Stimulated activated CD8-positive, alpha-beta memory T cell treated with anti-CD3 and anti-CD28 coated beads, Interleukin-15, amount 100 ng/mL, for 1 hour (primary cell): ENCODE results near the gene DNAJB7.
"Not testable (repeated sequence)": the region's sequence is repeated elsewhere in the genome, so short reads cannot be mapped to it uniquely, and the experiment has no call there.

ENCODE experiments used
- DNase-seq: peaks from one replicate; pipeline ENCODE4 v3.0.0-alpha.2; 2020; ENCODE audit warnings: low read depth

Gene DNAJB7

DNA sequence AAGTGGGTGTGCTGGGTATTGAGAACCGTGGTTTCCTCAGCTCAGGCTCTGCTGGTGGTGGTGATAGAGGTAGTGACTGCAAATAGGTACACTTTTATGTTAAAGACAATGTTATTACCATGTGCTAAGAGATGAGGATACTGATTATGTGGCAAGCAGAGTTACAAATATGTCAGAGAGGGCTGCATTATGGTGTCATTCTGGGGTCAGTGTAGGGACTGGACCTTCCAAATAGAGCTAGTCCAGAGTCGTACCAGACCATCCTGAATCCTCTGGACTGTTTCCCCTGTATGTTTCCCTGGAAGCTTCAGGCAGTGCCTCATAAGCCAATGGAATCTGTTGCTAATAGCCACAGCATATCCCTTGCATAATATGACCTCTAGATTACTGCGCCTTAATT, at the start of gene DNAJB7:
Gene DNAJB7 (minus strand): TSS at position 101 of the 400 bp plus-strand sequence. CDS start 119 bp downstream, outside the sequence.
- no peak for DNase-seq

- no peak for DNase-seq
These were observed 47.0 kb upstream of the DNAJB7 start for GRCh38 chr22:40908895-40909294.

- DNase-seq: no peak
These were observed 42.2 kb upstream of the DNAJB7 start for GRCh38 chr22:40904101-40904500.

- no peak for DNase-seq
These were observed 37.0 kb upstream of the DNAJB7 start for GRCh38 chr22:40898850-40899357.

DNA sequence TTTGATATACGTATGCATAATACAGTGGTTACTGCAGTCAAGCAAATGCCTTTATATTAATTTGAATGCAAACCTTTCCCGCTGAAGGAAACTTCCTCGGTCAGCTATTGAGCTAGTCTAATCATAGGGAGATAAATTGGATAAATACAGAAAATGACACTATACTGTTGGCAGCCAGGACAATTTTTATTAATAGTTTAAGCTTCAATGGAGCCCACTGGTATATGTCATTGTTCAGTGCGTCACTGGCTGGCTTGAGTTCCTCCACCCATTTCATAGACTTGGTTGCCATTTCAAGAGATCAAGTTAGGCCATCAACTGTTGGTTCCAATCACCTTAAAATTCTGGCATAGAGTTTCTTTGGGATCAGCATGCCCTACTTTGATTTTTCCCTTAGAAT, 32.5 kb upstream of the DNAJB7 start:
- DNase-seq: no peak

DNA sequence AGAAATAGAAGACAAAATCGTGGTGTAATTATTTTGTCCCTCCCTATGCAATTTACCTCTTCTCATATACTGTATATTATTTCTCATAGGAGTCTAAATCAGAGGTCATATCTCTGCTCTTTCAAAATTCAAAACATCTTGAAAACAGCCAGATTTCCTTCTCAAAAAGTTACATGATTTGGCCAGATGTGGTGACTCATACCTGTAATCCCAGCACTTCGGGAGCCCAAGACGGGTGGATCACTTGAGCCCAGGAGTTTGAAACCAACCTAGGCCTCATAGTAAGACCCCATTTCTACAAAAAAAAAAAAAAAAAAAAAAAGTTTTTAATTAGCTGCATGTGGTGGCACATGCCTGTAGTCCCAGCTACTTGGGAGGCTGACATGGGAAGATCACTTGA, 29.0 kb upstream of the DNAJB7 start:
- DNase-seq: no peak

GRCh38 chr22:40889116-40889515, 27.2 kb upstream of the DNAJB7 start:
- DNase-seq: no peak

DNA sequence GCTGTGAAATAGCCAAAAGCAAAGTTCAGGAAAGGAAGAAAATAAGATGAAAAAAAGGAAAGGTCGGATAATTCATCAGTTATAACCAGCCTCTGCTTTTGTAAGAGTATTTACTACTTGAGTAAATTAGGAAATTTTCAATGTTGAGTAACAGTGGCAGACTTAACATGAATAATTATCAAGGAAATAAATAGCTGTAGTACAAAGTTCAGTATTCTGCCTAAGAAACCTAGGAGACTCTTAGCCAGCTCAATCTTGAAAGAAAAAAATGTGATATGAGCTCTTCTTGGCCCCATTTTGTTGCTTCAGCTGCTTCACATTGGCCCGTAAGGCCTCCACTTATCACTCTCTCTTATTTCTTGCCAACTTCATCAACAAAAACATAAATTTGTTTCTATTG, 17.0 kb upstream of the DNAJB7 start:
- no peak for DNase-seq

GRCh38 chr22:40877488-40877887, 15.6 kb upstream of the DNAJB7 start:
- no peak for DNase-seq

DNA sequence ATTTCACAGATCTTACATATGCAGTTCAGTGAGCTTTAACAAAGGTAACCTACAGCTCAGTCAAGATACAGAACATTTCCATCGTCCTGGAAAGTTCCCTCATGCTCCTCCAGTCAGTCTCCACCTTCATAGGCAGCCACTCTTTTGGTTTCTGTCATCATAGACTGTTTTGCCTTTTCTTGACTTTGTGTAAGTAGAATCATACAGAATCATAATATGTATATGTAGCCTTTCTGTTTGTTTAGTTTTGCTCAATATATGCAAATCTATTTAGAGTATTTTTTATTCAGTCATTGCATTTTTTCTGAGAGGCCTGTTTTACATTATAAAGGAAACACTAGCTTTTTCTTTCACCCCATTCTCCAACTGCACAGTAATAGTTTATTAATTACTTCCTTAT, 15.0 kb upstream of the DNAJB7 start:
- no peak for DNase-seq

DNA sequence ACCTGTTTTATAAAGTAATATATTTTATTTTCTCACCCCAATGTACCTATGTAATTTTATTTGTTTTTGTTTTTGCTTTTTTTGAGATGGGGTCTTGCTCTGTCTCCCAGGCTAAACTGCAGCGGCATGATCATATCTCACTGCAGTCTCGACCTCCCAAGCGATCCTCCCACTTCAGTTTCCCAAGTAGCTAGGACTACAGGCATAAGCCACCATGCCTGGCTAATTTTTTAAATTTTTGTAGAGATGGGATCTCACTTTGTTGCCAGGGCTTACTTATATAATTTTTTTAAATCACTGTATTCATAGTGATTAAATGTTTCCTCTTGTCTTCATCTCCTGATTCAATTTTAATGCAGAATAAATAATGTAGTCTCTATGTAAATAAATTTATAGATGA, 13.2 kb upstream of the DNAJB7 start:
- no peak for DNase-seq

DNA sequence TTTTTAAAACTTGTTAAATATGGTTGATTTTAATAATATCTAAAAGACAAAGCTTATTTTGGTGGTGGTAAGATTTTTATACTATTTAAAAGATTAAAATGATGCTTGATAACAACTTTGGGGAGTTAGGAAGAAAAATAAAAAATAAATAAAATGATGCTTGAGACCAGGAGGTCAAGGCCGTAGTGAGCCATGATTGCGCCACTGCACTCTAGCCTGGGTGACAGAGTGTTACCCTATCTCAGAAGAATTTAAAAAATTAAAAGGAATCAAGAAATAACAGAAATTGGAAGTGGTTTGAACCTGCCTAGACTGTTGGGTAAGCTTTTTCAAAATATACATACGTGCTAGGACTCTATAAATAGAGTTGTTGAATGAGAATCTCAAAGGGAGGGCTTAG, 12.1 kb upstream of the DNAJB7 start:
- no peak for DNase-seq

GRCh38 chr22:40868379-40868778, 6.5 kb upstream of the DNAJB7 start:
- not testable (repeated sequence) for DNase-seq

- DNase-seq: no peak
These were observed 5.2 kb upstream of the DNAJB7 start for GRCh38 chr22:40867109-40867508.

- DNase-seq: no peak
These were observed 624 bp upstream of the DNAJB7 start for GRCh38 chr22:40862537-40862936.

DNA sequence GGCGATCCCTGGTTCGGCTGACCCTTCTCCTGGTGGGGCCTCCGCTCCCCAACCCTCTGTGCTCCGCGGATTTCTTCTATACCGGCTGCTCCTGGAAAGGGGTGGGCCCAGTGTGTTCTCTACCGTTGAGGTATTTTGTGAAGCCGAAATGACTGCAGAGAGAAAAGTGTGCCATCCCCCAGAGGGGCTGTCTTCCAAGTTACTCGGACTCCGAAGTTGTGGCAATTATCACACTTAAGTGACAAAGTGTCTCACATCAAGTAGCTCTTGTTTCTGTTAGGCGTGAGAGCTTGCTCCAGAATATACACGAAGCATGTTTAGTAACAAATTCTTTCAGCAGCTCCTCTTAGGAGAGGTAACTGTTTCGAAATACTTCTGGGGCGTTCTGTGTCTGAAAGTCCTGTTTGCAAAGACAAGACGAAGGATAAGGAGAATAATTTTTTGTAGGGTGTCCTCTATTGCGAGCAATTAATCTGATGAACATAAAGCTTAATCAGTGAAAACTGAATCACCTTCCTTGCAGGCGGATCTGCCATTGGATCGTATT, 4.5 kb downstream of the DNAJB7 start:
- no peak for DNase-seq

GRCh38 chr22:40856513-40857308, 5.2 kb downstream of the DNAJB7 start, which contains the start of the genes ST13 and XPNPEP3:
Gene ST13 (minus strand): TSS chr22:40856639. CDS start chr22:40856540, 99 bp downstream.
Gene XPNPEP3 (plus strand): TSS chr22:40857148. CDS start chr22:40857182, 34 bp downstream.
- DNase-seq: peak; percentile 93

- no peak for DNase-seq
These were observed 5.9 kb downstream of the DNAJB7 start for GRCh38 chr22:40855979-40856512.

DNA sequence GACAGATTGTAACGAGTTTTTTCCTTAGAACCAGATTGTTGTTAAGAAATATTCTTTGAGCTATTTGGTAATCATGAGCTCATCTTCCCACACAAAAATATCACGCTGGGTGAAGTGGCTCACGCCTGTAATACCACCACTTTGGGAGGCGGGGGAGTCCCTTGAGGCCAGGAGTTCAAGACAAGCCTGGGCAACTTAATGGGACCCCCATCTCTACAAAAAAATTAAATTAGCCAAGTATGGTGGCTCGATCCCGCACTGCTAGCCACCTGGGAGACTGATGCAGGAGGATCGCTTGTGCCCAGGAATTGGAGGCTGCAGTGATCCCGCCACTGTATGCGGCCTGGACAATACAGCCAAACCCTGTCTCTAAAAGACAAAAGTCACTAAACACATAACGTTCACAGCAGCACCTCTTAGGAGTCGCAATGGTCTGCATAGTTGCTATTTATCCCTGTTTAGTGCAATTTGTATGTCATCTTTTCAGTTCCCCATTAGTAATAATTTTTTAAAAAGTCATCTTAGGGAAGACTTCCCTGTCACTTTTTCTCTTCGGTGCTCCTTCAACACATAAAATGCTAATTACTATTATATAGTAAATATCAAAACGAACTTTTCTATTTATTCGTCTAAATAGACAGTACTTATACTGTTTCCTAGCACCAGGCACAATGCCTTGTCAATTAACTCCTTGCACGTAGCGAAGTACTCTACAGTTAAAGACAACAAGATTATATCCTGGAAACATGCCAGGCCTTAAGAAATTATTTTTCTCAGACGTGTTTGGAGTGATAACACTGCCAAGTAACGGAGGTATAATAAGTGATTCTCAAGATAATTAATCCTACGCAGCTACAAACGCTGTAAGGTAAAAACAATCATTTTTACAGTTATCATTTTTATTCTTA, 6.6 kb downstream of the DNAJB7 start:
- DNase-seq: no peak

- DNase-seq: no peak
These were observed 8.0 kb downstream of the DNAJB7 start for GRCh38 chr22:40853961-40854360.

- DNase-seq: no peak
These were observed 8.6 kb downstream of the DNAJB7 start for GRCh38 chr22:40853333-40853732.

GRCh38 chr22:40845816-40846215, 16.1 kb downstream of the DNAJB7 start:
- not testable (repeated sequence) for DNase-seq
